Left lung (tissue), 10 donors: Measurements from ENCODE around the gene NBR1. TPM values are rescaled to one million over a fixed set of nuclear protein-coding genes. Genes with fewer than 3 reads are reported as not detected.
"Not testable (repeated sequence)": the region's sequence is repeated elsewhere in the genome, so short reads cannot be mapped to it uniquely, and the experiment has no call there.

ENCODE experiments used
- ATAC-seq: fragments of 200-7000 bp; cut with Tn5 transposase; one replicate; pipeline ENCODE4 v1.9.1; 2020; ENCODE audit warnings: moderate library complexity
- DNase-seq, 4 donors: peaks; one replicate each; pipeline ENCODE4 v3.0.0-alpha.2; 2013 to 2020
- H3K27ac ChIP-seq, 2 donors: fragments of 200-600 bp; sonication (generic) in 1 of 2; one replicate each; pipeline versions ENCODE4 v1.5.0 to v1.8.0; 2020 to 2021
- H3K27me3 ChIP-seq, 2 donors: fragments of 200-600 bp; sonication (generic) in 1 of 2; one replicate each; pipeline versions ENCODE4 v1.5.0 to v1.8.0; 2020 to 2021
- H3K36me3 ChIP-seq, 2 donors: fragments of 200-600 bp; sonication (generic) in 1 of 2; one replicate each; pipeline versions ENCODE4 v1.5.0 to v1.8.0; 2020 to 2021
- H3K4me1 ChIP-seq, 2 donors: fragments of 200-600 bp; one replicate each; pipeline ENCODE4 v1.8.0; 2021
- H3K4me3 ChIP-seq, 2 donors: fragments of 200-600 bp; sonication (generic) in 1 of 2; one replicate each; pipeline versions ENCODE4 v1.5.0 to v1.8.0; 2020 to 2021; ENCODE audit warnings: mild to moderate bottlenecking in 1 of 2
- H3K9me3 ChIP-seq, 2 donors: fragments of 200-600 bp; sonication (generic) in 1 of 2; one replicate each; pipeline versions ENCODE4 v1.5.0 to v1.8.0; 2020 to 2021
- intact Hi-C, 2 donors: fragments of 100-400 bp; cut with DNase I; formaldehyde crosslinking; loops; one replicate each; pipeline versions ENCODE4 v1.11.2 to v1.14.2; 2022
- polyA plus RNA-seq, 6 donors: library from polyadenylated mRNA; unstranded; fragments of 120-200 nt; gene quantifications; one replicate each; pipeline ENCODE4 v1.2.1, GENCODE V29; 2013; ENCODE audit not compliant: insufficient read length in 6 of 6
- total RNA-seq, 2 donors: library from RNA; stranded (reverse); fragmentation: NEBNext Ultra II Directional; extraction: Animal tissue kit (Norgen Biotek cat#: 25700); gene quantifications; one replicate each; pipeline ENCODE4 v1.2.1, GENCODE V29; 2021
- TF ChIP-seq, protein P1 (sequence below), 2 donors: fragments of 200-600 bp; sonication (generic) in 1 of 2; IDR thresholded peaks; one replicate each; pipeline versions ENCODE4 v1.5.0 to v1.8.0; 2021; ENCODE audit warnings: antibody characterized with exemption in 2 of 2
- donor health status: DM: no; HTN: yes; CAD: no.
- donor health status: DM: no; HTN: no; CAD: no.

Gene NBR1
- total and polyA plus RNA-seq, 8 donors = 62.4 to 125 (median 103) TPM

DNA sequence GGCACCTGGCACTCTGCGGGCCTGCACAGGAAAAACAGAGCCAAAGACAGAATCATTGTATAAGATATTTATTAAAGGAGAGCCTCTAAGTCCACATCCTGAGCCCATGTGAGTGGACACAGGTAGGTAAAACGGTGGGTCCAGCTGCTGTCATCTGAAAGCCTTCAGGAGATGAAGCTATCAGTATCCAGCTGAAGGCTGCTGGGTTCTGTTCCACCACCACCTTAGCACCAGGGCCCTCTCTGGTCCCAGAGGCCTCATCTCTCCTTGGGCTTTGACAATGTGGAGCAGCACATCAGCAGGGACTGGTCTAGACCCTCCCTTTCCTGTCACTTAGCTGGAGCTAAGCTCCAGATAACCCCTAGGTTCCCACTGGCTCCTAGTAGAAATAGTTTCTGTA lies 48.0 kb downstream of the NBR1 start:
- Histone ChIP-seq H3K4me3 (no peak overlapping the region), H3K36me3 (peaks cover 0 to 84% of the 10 kb centered on the region in 2 donors), H3K27me3 (no peaks in the 10 kb centered on the region), H3K4me1 (peaks cover 0 to 2% of the 10 kb centered on the region in 2 donors), H3K27ac (no peak overlapping the region), H3K9me3 (no peaks in the 10 kb centered on the region)
- no peak for DNase-seq
- TF ChIP-seq, protein P1, sequence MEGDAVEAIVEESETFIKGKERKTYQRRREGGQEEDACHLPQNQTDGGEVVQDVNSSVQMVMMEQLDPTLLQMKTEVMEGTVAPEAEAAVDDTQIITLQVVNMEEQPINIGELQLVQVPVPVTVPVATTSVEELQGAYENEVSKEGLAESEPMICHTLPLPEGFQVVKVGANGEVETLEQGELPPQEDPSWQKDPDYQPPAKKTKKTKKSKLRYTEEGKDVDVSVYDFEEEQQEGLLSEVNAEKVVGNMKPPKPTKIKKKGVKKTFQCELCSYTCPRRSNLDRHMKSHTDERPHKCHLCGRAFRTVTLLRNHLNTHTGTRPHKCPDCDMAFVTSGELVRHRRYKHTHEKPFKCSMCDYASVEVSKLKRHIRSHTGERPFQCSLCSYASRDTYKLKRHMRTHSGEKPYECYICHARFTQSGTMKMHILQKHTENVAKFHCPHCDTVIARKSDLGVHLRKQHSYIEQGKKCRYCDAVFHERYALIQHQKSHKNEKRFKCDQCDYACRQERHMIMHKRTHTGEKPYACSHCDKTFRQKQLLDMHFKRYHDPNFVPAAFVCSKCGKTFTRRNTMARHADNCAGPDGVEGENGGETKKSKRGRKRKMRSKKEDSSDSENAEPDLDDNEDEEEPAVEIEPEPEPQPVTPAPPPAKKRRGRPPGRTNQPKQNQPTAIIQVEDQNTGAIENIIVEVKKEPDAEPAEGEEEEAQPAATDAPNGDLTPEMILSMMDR (IDR thresholded peaks at IDR 0.05) = no peak
- ATAC-seq = no peak
- intact Hi-C loops = no loop called here

DNA sequence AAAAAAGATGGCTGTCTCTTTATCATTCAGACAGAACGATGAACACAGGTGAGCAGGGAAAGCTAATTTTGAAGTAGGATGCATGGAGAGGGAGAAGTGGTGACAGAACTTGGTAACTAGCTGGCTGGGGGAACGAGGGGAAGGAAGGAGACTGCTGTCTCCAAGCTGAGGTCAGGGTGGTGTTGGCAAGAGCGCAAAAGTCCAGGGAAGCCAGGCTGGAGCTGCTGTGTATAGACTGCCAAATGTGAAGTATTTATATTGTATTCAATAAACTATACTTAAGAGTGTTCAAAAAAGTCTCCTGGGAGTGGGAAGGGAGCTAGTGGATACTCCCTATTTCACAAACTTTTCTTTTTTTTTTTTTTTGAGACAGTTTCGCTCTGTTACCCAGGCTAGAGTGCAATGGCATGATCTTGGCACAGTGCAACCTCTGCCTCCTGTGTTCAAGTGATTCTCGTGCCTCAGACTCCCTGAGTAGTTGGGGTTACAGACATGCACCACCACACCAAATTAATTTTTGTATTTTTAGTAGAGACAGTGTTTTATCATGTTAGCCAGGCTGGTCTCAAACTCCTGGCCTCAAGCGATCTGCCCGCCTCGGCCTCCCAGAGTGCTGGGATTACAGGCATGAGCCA lies 48.8 kb downstream of the NBR1 start:
- TF ChIP-seq, protein P1 (IDR thresholded peaks at IDR 0.05) = no peak
- Histone ChIP-seq H3K27me3 (no peaks in the 10 kb centered on the region), H3K27ac (no peak overlapping the region), H3K36me3 (peaks cover 0 to 84% of the 10 kb centered on the region in 2 donors), H3K4me3 (no peak overlapping the region), H3K4me1 (no peaks in the 10 kb centered on the region), H3K9me3 (no peaks in the 10 kb centered on the region)
- ATAC-seq (peak; percentile 38), DNase-seq (no peak)
- intact Hi-C loops = no loop called here

DNA sequence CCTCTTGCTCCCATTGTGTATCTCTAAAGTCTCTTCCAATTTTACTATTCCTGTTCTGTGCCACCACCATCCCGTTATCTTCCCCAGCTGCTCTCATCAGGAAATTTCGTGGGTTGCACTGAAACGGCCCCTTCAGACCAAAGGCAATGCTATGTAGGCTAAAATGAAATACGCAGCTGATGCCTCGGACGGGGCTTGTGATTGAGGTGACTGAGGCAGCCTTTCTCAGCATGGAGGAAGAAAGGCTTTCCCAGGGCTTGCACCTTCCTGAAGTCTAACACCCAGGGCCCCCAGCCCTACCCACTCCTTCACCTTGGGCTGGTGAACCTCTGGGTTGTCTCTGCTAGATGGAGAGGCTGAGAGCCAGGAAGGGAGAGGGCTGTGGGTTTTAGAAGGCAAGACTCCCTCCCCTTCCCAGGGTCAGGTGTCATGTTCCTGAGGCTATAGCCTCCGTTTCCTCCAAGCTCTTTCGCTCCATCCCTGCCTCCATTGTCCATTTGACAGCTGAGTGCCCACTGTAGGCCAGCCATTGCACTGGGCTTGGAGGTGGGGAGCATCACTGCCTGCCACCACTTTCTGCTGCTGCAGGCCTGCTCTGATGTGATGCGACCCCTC lies 49.6 kb downstream of the NBR1 start:
- ATAC-seq (no peak), DNase-seq (no peak)
- H3K27ac ChIP-seq = no peak overlapping the region
- intact Hi-C loops = no loop called here
- H3K4me3 ChIP-seq = no peak overlapping the region
- no peaks in the 10 kb centered on the region for H3K27me3 ChIP-seq
- no peaks in the 10 kb centered on the region for H3K4me1 ChIP-seq
- H3K9me3 ChIP-seq = no peaks in the 10 kb centered on the region
- peaks cover 0 to 81% of the 10 kb centered on the region in 2 donors for H3K36me3 ChIP-seq
- TF ChIP-seq, protein P1 (IDR thresholded peaks at IDR 0.05) = no peak

DNA sequence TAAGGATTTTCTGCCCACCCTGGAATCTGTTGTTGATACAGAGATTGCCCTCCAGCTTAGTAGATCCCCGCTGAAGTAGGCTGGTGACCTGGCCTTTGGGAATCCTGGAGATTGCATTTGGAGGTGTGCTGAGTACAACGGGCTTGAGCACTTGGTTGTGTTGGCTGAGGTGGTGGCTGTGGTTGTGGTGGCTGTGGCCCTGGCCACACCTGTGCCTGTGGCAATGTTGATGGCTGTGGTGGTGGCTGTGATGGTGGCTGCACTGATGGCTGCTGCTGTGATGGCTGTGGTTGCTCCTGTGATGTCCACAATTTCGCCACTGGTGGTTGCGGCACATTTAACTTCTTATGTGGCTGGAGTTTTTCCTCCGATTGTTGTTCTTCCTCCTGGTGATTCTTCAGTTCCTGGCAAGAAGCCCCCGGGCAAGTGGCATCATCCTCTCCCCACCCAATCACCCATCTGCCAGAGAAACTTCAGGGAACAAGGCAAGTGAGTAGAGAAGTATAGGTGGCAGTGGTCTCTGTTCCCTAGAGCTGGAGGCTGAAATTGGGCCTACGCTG lies 53.2 kb downstream of the NBR1 start:
- H3K4me1 ChIP-seq = no peaks in the 10 kb centered on the region
- H3K36me3 ChIP-seq = peaks cover 0 to 62% of the 10 kb centered on the region in 2 donors
- TF ChIP-seq, protein P1 (IDR thresholded peaks at IDR 0.05) = no peak
- ATAC-seq (no peak), DNase-seq (no peak)
- H3K4me3 ChIP-seq = no peak overlapping the region
- H3K27ac ChIP-seq = no peak overlapping the region
- H3K27me3 ChIP-seq = no peaks in the 10 kb centered on the region
- intact Hi-C loops = no loop called here
- H3K9me3 ChIP-seq = no peaks in the 10 kb centered on the region

DNA sequence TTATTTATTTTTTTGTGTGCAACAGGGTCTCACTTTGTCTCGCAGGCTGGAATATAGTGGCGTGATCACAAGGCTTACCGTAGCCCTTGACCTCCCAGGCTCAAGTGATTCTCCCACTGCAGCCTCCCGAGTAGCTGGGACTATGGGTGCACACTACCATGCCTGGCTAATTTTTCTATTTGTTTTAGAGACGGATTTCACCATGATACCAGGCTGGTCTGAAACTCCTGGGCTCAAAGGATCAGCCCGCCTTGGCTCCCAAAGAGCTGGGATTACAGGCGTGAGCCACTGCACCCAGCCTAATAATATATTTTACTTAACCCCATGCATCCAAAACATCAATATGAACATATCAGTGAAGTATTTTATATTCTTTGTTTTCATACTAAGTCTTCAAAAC lies 55.4 kb downstream of the NBR1 start:
- Histone ChIP-seq H3K4me1 (no peaks in the 10 kb centered on the region), H3K36me3 (peaks cover 0 to 46% of the 10 kb centered on the region in 2 donors), H3K4me3 (no peak overlapping the region), H3K9me3 (no peaks in the 10 kb centered on the region), H3K27ac (no peak overlapping the region), H3K27me3 (no peaks in the 10 kb centered on the region)
- intact Hi-C loops = no loop called here
- ATAC-seq (no peak), DNase-seq (no peak)
- TF ChIP-seq, protein P1 (IDR thresholded peaks at IDR 0.05) = no peak

DNA sequence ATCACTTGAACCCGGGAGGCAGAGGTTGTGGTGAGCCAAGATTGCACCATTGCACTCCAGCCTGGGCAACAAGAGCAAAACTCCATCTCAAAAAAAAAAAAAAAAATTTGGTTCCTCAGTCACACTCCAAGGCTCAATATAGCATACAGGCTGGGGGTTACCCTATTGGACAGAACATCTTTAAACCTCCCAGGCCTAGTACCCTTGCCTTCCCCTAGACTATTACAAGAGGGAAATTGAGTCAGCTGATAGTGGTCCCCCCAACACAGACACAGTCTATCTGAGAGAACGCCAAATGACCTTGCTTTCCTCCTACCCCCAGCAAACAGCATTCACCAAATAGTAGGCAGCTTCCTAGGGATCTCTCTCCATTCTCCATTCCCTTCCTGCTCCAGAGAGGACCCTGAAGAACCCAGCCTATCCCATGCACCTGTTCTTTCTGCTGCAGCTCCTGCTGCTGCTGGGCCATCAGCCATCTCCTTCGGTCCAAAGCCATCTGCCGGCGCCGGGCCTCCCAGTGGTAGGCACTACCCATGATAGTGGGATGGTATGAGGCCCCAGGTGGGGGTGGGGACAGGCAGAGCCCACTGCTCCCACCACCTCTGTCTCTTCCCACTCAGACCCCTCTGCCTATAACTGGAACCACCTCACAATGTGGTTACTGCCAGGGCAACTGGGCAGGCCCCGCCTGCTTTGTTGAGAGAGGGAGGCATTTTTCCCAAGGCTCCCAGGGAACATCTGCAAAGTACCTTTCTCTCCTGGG lies 57.2 kb downstream of the NBR1 start, which contains the start of gene CCDC200:
CCDC200 (minus strand) TSS at position 604 of the 763 bp plus-strand sequence; CDS start at position 535, 69 bp downstream.
- not testable (repeated sequence) for ATAC-seq, H3K4me1 ChIP-seq, DNase-seq

DNA sequence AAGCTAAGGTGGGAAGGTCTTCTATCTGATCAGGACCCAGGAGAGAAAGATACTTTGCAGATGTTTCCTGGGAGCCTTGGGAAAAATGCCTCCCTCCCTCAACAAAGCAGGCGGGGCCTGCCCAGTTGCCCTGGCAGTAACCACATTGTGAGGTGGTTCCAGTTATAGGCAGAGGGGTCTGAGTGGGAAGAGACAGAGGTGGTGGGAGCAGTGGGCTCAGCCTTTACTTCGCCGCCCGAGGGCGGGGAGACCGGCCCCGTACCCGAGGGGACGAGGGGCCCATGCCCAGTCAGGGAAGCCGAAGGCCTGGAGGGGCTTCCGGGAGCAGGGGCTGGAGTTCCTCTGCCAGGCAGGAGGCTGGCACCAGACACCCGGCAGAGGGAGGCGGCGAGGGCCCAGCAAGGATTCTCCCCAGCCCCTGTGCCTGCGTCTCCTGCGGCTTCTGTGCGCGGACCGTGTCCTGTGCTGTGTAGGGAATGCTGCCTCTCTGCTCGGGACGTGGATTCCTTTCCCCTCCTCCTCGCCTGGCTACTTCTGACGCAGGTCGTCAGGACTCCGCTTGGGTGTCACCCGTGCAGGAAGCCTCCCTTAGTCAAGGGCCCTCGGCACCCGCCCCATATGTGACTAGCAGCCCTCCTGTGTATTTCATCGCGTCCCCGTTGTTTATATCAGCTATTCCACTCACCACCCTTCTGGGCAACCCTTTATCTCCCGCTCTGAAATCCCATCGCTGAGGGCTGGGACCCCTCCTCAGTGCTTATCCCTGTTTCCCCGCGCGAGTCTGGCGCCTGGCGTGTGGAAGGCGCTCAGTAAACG lies 60.4 kb downstream of the NBR1 start:
- H3K27ac ChIP-seq, H3K27me3 ChIP-seq, intact Hi-C loops, H3K9me3 ChIP-seq, H3K4me1 ChIP-seq, H3K4me3 ChIP-seq, H3K36me3 ChIP-seq: not testable (repeated sequence)
- peak; percentile 51 for ATAC-seq
- peak in 1 of 4 donors; percentile 39 for DNase-seq

More for the DNA sequence above, 57.2 kb downstream of the NBR1 start, which contains the start of gene CCDC200:
- peaks cover 0 to 37% of the 10 kb centered on the region in 2 donors for H3K36me3 ChIP-seq
- intact Hi-C loops, H3K4me3 ChIP-seq, H3K9me3 ChIP-seq, H3K27ac ChIP-seq, H3K27me3 ChIP-seq: not testable (repeated sequence)
